Pancreas (tissue), 10 donors: ENCODE results near the gene PAQR5. TPM values are rescaled to one million over a fixed set of nuclear protein-coding genes. Genes with fewer than 3 reads are reported as not detected.

ENCODE experiments used
- ATAC-seq, 4 donors: fragments of 200-7000 bp; cut with Tn5 transposase; one replicate each; pipeline versions ENCODE4 v1.8.0 to v1.9.1; 2020; ENCODE audit warnings: mild to moderate bottlenecking in 4 of 4, moderate library complexity in 4 of 4
- DNase-seq, 6 donors: peaks; one replicate each; pipeline ENCODE4 v3.0.0-alpha.2; 2020
- FAIRE-seq: peaks from 2 replicates; lab custom pipeline; 2012; peaks lifted over from hg19 to GRCh38; lab: Jason Lieb, UNC
- H3K27ac ChIP-seq, 4 donors: fragments of 200-600 bp; sonication (generic); 1 replicate in 3 of 4; 2 replicates in 1 of 4; pipeline versions ENCODE4 v1.5.0 to v1.8.0; 2020
- H3K27me3 ChIP-seq, 4 donors: fragments of 200-600 bp; one replicate each; pipeline ENCODE4 v1.8.0; 2021
- H3K36me3 ChIP-seq, 3 donors: fragments of 200-600 bp; sonication (generic) in 1 of 3; one replicate each; pipeline versions ENCODE4 v1.5.0 to v1.8.0; 2020 to 2021
- H3K4me1 ChIP-seq, 3 donors: fragments of 200-600 bp; one replicate each; pipeline ENCODE4 v1.8.0; 2021
- H3K4me3 ChIP-seq, 4 donors: fragments of 200-600 bp; sonication (generic) in 2 of 4; one replicate each; pipeline versions ENCODE4 v1.5.0 to v1.8.0; 2020 to 2021
- H3K9me3 ChIP-seq, 4 donors: fragments of 200-600 bp; one replicate each; pipeline ENCODE4 v1.8.0; 2021
- CTCF ChIP-seq, 4 donors: fragments of 200-600 bp; sonication (generic) in 3 of 4; IDR thresholded peaks; one replicate each; pipeline versions ENCODE4 v1.5.0 to v1.8.0; 2021; ENCODE audit warnings: antibody characterized with exemption in 4 of 4
- WGBS, 2 donors: extraction: QIAGEN DNeasy Blood & Tissue Kit; methylation state at CpG; one replicate each; pipeline ENCODE4 v1.1.7; 2013; 5-methylcytosine and 5-hydroxymethylcytosine counted together
- intact Hi-C, 3 donors: fragments of 100-400 bp; cut with DNase I; formaldehyde crosslinking; loops; one replicate each; pipeline versions ENCODE4 v1.11.1 to v1.14.2; 2022
- polyA plus RNA-seq, 2 donors: library from polyadenylated mRNA; stranded (reverse); fragments of 200-250 nt; gene quantifications; one replicate each; pipeline ENCODE4 v1.2.3, GENCODE V29; 2013
- total RNA-seq, 6 donors: library from RNA; stranded (reverse); fragmentation: NEBNext Ultra II Directional in 4 of 6; extraction: Animal tissue kit (Norgen Biotek cat#: 25700) in 4 of 6; gene quantifications; one replicate each; pipeline versions ENCODE4 v1.2.1 to v1.2.4, GENCODE V29; 2021 to 2023
- donor health status: healthy with polysubstance abuse.
- donor health status: DM: no; HTN: no; CAD: no; lungs with moderate emphysema.
- donor health status: DM: no; HTN: no; CAD: no.
- donor health status: control.
- donor health status: control.
- donor health status: Bipolar disorder and iron deficiency.
- donor health status: DM: yes; HTN: yes; CAD: no.
- donor health status: DM: no; HTN: no; CAD: no.
- donor health status: DM: no; HTN: no; CAD: no.
- donor health status: DM: yes; HTN: yes; CAD: no.

Gene PAQR5
- total and polyA plus RNA-seq, 8 donors: 5.2 to 9.4 (median 6.2) TPM

GRCh38 chr15:69421498-69421897, 122.8 kb downstream of the PAQR5 start:
- ATAC-seq (no peak), DNase-seq (no peak), FAIRE-seq (no peak)
- Histone ChIP-seq H3K9me3 (no peaks in the 10 kb centered on the region), H3K27me3 (peaks cover 0 to 21% (median 2%) of the 10 kb centered on the region in 4 donors), H3K4me1 (peaks cover 0 to 5% (median 0%) of the 10 kb centered on the region in 3 donors), H3K36me3 (no peaks in the 10 kb centered on the region), H3K4me3 (no peak overlapping the region), H3K27ac (no peak overlapping the region)
- intact Hi-C loops: no loop called here
- TF ChIP-seq CTCF (IDR thresholded peaks at IDR 0.05): no peak

GRCh38 chr15:69422336-69422895, 123.7 kb downstream of the PAQR5 start:
- Histone ChIP-seq H3K36me3 (no peaks in the 10 kb centered on the region), H3K4me3 (no peak overlapping the region), H3K4me1 (peaks cover 0 to 5% (median 0%) of the 10 kb centered on the region in 3 donors), H3K27me3 (peaks cover 0 to 23% (median 4%) of the 10 kb centered on the region in 4 donors), H3K9me3 (no peaks in the 10 kb centered on the region), H3K27ac (no peak overlapping the region)
- no peak for TF ChIP-seq CTCF (IDR thresholded peaks at IDR 0.05)
- ATAC-seq: no peak
- no peak for FAIRE-seq
- intact Hi-C loops: no loop called here
- 94 to 96% methylated on average over 4 of the region's 4 CpGs for WGBS, 2 donors
- no peak for DNase-seq

GRCh38 chr15:69424001-69424400, 125.3 kb downstream of the PAQR5 start:
- H3K27me3 ChIP-seq: peaks cover 0 to 23% (median 4%) of the 10 kb centered on the region in 4 donors
- no peak for ATAC-seq
- H3K4me3 ChIP-seq: no peak overlapping the region
- WGBS, 2 donors: 64 to 68% methylated on average over 2 of the region's 2 CpGs
- H3K9me3 ChIP-seq: no peaks in the 10 kb centered on the region
- DNase-seq: no peak
- no peak for TF ChIP-seq CTCF (IDR thresholded peaks at IDR 0.05)
- FAIRE-seq: no peak
- peaks cover 0 to 5% (median 0%) of the 10 kb centered on the region in 3 donors for H3K4me1 ChIP-seq
- no peak overlapping the region for H3K27ac ChIP-seq
- H3K36me3 ChIP-seq: no peaks in the 10 kb centered on the region
- intact Hi-C loops: no loop called here

- Histone ChIP-seq H3K9me3 (no peaks in the 10 kb centered on the region), H3K36me3 (no peaks in the 10 kb centered on the region), H3K27ac (no peak overlapping the region), H3K4me3 (no peak overlapping the region), H3K27me3 (peaks cover 0 to 23% (median 4%) of the 10 kb centered on the region in 4 donors), H3K4me1 (peaks cover 0 to 5% (median 0%) of the 10 kb centered on the region in 3 donors)
- DNase-seq: no peak
- intact Hi-C loops: no loop called here
- TF ChIP-seq CTCF (IDR thresholded peaks at IDR 0.05): no peak
- ATAC-seq: peak; percentile 65 to 96 (median 84)
- no peak for FAIRE-seq
- 35 to 37% methylated on average over 1 of the region's 1 CpG for WGBS, 2 donors
Observed at GRCh38 chr15:69424748-69425413, 126.2 kb downstream of the PAQR5 start.

GRCh38 chr15:69433831-69434230, 135.1 kb downstream of the PAQR5 start:
- FAIRE-seq: no peak

More at GRCh38 chr15:69433831-69434230, 135.1 kb downstream of the PAQR5 start:
- no peaks in the 10 kb centered on the region for H3K9me3 ChIP-seq
- WGBS, 2 donors: 91 to 93% methylated on average over 1 of the region's 1 CpG
- H3K4me1 ChIP-seq: no peaks in the 10 kb centered on the region
- H3K27ac ChIP-seq: no peak overlapping the region
- no peak for TF ChIP-seq CTCF (IDR thresholded peaks at IDR 0.05)
- no peaks in the 10 kb centered on the region for H3K27me3 ChIP-seq
- intact Hi-C loops: no loop called here
- DNase-seq (no peak), ATAC-seq (no peak)
- no peak overlapping the region for H3K4me3 ChIP-seq
- H3K36me3 ChIP-seq: no peaks in the 10 kb centered on the region
